ENCODE measurements around the gene ARHGEF7. TPM values are rescaled to one million over a fixed set of nuclear protein-coding genes. Genes with fewer than 3 reads are reported as not detected.
"Not testable (repeated sequence)": the region's sequence is repeated elsewhere in the genome, so short reads cannot be mapped to it uniquely, and the experiment has no call there.

Gene ARHGEF7
- total RNA-seq, 2 donors from 2014 or later: 70.3 to 73.2 TPM

DNA sequence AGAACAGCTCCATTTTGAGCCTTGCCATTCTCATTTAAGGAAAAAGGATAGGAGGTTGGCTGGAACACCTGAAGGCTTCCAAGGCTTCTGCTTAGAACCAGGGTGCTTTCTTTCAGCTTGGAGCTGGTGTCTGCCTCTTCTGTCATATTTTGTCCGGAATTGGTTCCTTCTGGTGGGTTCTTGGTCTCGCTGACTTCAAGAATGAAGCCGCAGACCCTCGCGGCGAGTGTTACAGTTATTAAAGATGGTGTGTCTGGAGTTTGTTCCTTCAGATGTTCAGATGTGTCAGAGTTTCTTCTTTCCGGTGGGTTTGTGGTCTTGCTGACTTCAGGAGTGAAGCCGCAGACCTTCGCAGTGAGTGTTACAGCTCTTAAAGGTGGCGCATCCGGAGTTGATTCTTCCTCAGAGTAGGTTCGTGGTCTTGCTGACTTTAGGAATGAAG, 74.0 kb downstream of the ARHGEF7 start:
- H3K27ac Mint-ChIP-seq: peak overlapping the region; percentile 66 to 81
- not testable (repeated sequence) for H3K36me3 Mint-ChIP-seq, H3K27me3 Mint-ChIP-seq, H3K9me3 Mint-ChIP-seq
- peaks cover 79 to 80% of the 10 kb centered on the region in 2 donors for H3K4me1 Mint-ChIP-seq (ENCODE audit: low read depth in 2 of 2)
- ATAC-seq (peak; percentile 70 to 72), DNase-seq (ENCODE audit: low spot score) (peak; percentile 73)
- H3K4me3 Mint-ChIP-seq: peak overlapping the region; percentile 87

DNA sequence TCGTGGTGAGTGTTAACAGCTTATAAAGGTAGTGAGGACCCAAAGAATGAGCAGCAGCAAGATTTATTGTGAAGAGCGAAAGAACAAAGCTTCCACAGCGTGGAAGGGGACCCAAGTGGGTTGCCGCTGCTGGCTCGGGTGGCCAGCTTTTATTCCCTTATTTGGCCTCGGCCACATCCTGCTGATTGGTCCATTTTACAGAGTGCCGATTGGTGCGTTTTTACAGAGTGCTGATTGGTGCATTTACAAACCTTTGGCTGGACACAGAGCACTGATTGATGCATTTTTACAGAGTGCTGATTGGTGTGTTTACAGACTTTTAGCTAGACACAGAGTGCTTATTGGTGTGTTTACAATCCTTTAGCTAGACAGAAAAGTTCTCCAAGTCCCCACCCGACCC, 74.4 kb downstream of the ARHGEF7 start:
- DNase-seq (ENCODE audit: low spot score); H3K27me3 Mint-ChIP-seq; H3K9me3 Mint-ChIP-seq; H3K36me3 Mint-ChIP-seq: not testable (repeated sequence)
- Mint-ChIP-seq H3K4me1 (ENCODE audit: low read depth in 2 of 2) (peaks cover 75 to 77% of the 10 kb centered on the region in 2 donors), H3K27ac (peak overlapping the region; percentile 66 to 81), H3K4me3 (peak overlapping the region; percentile 87)
- ATAC-seq: peak in 1 of 2 donors; percentile 5

DNA sequence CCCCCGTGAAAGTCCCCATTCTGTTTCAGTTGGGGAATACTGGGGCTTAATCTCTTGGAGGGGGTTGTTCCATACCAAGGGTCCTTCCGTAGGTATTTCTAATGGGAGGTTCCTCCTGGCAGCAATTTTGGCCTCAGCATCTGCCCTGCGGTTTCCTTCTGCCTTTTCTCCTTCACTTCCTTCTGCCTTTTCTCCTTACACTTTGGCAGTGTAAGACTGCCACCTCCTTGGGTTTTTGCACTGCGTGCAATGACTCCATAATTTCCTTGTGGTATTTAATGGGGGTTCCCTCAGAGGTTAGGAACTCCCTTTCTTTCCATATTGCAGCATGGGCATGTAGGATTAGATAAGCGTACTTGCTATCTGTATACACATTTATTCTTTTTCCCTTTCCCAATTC, 78.1 kb downstream of the ARHGEF7 start:
- not testable (repeated sequence) for H3K4me3 Mint-ChIP-seq; H3K27me3 Mint-ChIP-seq; H3K36me3 Mint-ChIP-seq; DNase-seq (ENCODE audit: low spot score); ATAC-seq; H3K9me3 Mint-ChIP-seq; H3K27ac Mint-ChIP-seq
- H3K4me1 Mint-ChIP-seq (ENCODE audit: low read depth in 2 of 2): peaks cover 42 to 61% of the 10 kb centered on the region in 2 donors

GRCh38 chr13:111194651-111195050, 79.5 kb downstream of the ARHGEF7 start:
- H3K9me3 Mint-ChIP-seq; ATAC-seq; H3K4me3 Mint-ChIP-seq; H3K27me3 Mint-ChIP-seq; H3K27ac Mint-ChIP-seq; DNase-seq (ENCODE audit: low spot score); H3K36me3 Mint-ChIP-seq: not testable (repeated sequence)
- H3K4me1 Mint-ChIP-seq (ENCODE audit: low read depth in 2 of 2): peaks cover 32 to 58% of the 10 kb centered on the region in 2 donors

DNA sequence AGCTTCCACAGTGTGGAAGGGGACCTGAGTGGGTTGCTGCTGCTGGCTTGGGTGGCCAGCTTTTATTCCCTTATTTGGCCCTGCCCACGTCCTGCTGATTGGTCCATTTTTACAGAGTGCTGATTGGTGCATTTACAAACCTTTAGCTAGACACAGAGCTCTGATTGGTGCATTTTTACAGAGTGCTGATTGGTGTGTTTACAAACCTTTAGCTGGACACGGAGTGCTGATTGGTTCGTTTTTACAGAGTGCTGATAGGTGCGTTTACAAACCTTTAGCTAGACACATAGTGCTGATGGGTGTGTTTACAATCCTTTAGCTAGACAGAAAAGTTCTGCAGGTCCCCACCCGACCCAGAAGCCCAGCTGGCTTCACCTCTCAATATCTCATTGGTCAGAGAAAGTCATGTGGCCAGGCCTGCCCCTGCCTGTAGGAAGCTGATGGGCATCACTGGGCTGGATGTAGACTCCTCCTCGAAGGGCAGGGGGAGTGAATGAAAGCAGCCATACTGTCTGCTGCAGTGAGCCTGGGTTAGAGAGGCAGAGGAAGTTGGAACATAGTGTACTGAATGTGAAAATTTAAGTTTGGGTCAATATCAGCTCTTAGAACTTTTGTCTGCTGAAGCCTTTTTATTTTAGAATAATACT, 83.7 kb downstream of the ARHGEF7 start:
- H3K27ac Mint-ChIP-seq; H3K36me3 Mint-ChIP-seq; H3K9me3 Mint-ChIP-seq; H3K27me3 Mint-ChIP-seq; DNase-seq (ENCODE audit: low spot score); H3K4me3 Mint-ChIP-seq; ATAC-seq: not testable (repeated sequence)
- peaks cover 43 to 63% of the 10 kb centered on the region in 2 donors for H3K4me1 Mint-ChIP-seq (ENCODE audit: low read depth in 2 of 2)

DNA sequence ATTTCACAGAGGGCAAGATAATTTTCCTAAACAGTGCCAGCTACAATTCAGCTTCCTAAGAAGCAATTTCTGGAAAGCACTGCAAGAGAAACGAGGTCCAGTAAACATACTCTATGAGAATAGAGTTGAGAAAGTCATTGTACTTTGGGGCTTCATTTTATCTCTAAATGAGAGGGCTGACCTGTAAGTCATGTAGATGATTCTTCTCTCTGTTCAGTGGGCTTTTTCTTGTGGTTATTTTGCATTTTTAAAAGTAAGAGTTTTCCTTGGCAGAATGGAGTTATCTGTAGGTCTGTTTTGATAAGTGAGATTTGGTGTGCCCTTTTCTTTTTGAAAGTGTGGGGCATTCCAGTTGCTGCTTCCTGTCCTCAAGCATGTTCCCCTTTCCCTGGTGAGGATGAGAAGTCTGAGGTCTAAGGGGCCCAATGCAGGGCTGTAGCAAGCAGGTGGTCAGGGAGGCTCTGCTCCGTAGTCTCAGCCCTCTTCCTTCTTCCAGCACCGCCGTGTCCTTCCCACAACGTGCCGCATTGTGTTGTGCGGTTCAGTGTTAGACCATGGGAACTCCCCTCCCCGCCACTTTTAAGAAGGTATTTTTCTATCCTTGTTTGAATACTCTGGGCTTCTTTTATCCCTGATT, 86.3 kb downstream of the ARHGEF7 start:
- peaks cover 54 to 65% of the 10 kb centered on the region in 2 donors for H3K4me1 Mint-ChIP-seq (ENCODE audit: low read depth in 2 of 2)
- DNase-seq (ENCODE audit: low spot score) (no peak), ATAC-seq (no peak)
- no peaks in the 10 kb centered on the region for H3K27me3 Mint-ChIP-seq
- H3K4me3 Mint-ChIP-seq: no peak overlapping the region
- H3K9me3 Mint-ChIP-seq: no peaks in the 10 kb centered on the region
- no peaks in the 10 kb centered on the region for H3K36me3 Mint-ChIP-seq
- no peak overlapping the region for H3K27ac Mint-ChIP-seq

DNA sequence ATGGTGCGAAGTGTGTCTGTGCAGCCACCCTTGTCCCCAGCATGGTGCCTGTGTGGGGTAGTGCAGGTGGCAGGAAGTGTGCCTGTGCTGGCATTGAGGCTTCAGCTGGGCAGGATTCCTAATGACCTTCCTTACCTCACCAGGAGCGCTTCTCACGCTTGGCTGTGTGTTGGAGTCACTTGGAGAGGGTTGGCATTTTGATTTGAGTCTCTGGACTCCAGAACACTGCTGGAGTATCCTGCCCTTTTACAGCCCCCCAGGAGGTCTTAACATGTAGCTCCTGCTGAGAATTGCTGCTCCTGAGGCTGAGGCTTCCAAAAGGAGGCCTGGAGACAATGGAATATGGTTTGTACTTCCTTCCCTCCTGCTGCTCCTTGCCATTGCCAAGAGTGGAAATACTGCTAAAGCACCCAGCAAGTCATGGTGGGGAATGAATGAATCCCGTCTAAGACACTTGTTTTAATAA, 87.1 kb downstream of the ARHGEF7 start:
- Mint-ChIP-seq H3K4me3 (peak overlapping the region; percentile 34), H3K27ac (peak overlapping the region in 1 of 2 donors; percentile 41), H3K27me3 (no peaks in the 10 kb centered on the region)

GRCh38 chr13:111202745-111203144, 87.6 kb downstream of the ARHGEF7 start:
- peaks cover 54 to 58% of the 10 kb centered on the region in 2 donors for H3K4me1 Mint-ChIP-seq (ENCODE audit: low read depth in 2 of 2)
- no peaks in the 10 kb centered on the region for H3K9me3 Mint-ChIP-seq
- ATAC-seq (peak; percentile 66 to 72), DNase-seq (ENCODE audit: low spot score) (no peak)
- H3K36me3 Mint-ChIP-seq: no peaks in the 10 kb centered on the region
- H3K27me3 Mint-ChIP-seq: no peaks in the 10 kb centered on the region
- H3K4me3 Mint-ChIP-seq: peak overlapping the region; percentile 34
- H3K27ac Mint-ChIP-seq: peak overlapping the region in 1 of 2 donors; percentile 41

More for the DNA sequence above, 87.1 kb downstream of the ARHGEF7 start:
- Mint-ChIP-seq H3K36me3 (no peaks in the 10 kb centered on the region), H3K4me1 (ENCODE audit: low read depth in 2 of 2) (peaks cover 54 to 63% of the 10 kb centered on the region in 2 donors), H3K9me3 (no peaks in the 10 kb centered on the region)
- ATAC-seq (no peak), DNase-seq (ENCODE audit: low spot score) (no peak)

DNA sequence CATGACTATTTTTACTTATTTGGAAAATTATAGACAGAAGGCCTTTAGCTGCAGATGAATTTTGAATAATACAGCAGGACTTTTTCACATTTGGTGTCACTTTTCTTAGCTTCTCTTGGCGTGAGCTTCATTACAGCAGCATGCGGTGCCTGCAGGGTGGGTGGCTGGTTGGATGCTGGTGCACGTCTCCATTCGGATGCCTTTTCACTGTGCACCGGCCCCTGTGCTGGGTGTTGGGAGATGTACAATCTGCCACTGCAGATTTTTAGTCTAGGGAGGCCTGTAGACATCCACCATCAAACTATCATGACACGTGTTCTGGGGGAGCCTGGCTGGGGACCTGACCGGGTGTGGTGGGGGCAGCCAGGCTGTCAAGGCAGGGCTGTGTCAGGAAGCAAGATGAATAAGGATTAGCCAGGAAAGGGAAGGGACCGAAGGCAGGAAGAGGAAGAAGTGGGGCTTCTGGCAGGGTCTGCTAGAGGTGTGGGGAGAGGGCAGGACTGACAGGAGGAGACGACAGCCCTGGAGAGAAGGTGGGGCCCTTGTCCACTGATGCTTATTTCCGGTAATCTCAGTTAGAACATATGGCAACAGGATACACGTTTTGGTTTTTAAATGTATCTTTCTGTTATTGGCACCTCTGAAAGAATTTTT, 88.8 kb downstream of the ARHGEF7 start:
- ATAC-seq (peak in 1 of 2 donors; percentile 22), DNase-seq (ENCODE audit: low spot score) (no peak)
- Mint-ChIP-seq H3K9me3 (no peaks in the 10 kb centered on the region), H3K27ac (peak overlapping the region; percentile 41 to 85), H3K4me1 (ENCODE audit: low read depth in 2 of 2) (peaks cover 60% of the 10 kb centered on the region in 2 donors), H3K4me3 (no peak overlapping the region), H3K27me3 (no peaks in the 10 kb centered on the region), H3K36me3 (no peaks in the 10 kb centered on the region)

GRCh38 chr13:111204438-111205177, 89.5 kb downstream of the ARHGEF7 start:
- Mint-ChIP-seq H3K27ac (no peak overlapping the region), H3K4me3 (no peak overlapping the region), H3K9me3 (no peaks in the 10 kb centered on the region), H3K27me3 (no peaks in the 10 kb centered on the region), H3K36me3 (no peaks in the 10 kb centered on the region), H3K4me1 (ENCODE audit: low read depth in 2 of 2) (peaks cover 57% of the 10 kb centered on the region in 2 donors)
- ATAC-seq: no peak
- DNase-seq (ENCODE audit: low spot score): no peak

DNA sequence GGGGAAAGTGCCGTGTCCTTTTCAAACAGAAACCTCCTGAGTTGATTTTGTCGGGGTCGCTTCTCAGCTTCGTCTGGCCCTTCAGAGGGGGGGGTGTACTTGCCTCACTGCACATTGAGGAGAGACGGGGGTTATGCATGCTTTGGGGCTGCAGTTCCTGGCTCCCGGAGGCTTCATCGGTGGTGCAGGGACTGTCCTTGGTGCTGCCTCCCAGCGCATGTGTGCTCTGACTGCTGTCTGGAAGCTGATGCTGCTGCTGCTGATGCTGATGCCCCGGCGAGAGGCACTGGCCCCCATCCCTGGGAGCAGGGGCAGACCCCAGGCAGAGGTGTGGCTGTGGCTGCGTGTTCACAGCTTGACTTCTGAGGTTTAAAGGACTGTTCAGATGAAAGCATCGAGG, 91.0 kb downstream of the ARHGEF7 start:
- Mint-ChIP-seq H3K9me3 (no peaks in the 10 kb centered on the region), H3K36me3 (no peaks in the 10 kb centered on the region), H3K27me3 (no peaks in the 10 kb centered on the region), H3K27ac (no peak overlapping the region), H3K4me3 (no peak overlapping the region), H3K4me1 (ENCODE audit: low read depth in 2 of 2) (peaks cover 47 to 57% of the 10 kb centered on the region in 2 donors)
- ATAC-seq (no peak), DNase-seq (ENCODE audit: low spot score) (no peak)

DNA sequence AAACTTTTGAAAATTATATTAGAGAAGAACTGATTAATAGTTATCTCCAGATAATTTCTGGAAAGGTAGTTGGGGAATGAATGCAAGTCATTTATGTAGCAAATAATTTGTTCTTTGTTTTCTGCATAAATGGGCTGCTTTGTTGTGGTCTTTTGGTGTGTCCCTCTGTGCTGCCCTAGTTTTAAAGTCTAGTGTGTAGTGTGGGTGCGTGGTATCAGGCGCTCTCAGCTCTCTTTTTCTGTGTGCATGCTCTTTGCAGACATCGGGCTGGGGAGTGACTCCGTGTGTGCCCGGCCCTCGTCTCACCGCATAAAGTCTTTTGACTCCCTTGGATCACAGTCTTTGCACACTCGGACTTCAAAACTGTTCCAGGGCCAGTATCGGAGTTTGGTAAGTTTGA, 94.5 kb downstream of the ARHGEF7 start:
- ATAC-seq: no peak
- Mint-ChIP-seq H3K27me3 (no peaks in the 10 kb centered on the region), H3K27ac (no peak overlapping the region), H3K36me3 (no peaks in the 10 kb centered on the region), H3K4me1 (ENCODE audit: low read depth in 2 of 2) (peaks cover 15 to 47% of the 10 kb centered on the region in 2 donors), H3K9me3 (no peaks in the 10 kb centered on the region), H3K4me3 (no peak overlapping the region)
- DNase-seq (ENCODE audit: low spot score): no peak

GRCh38 chr13:111210091-111210490, 95.0 kb downstream of the ARHGEF7 start:
- Mint-ChIP-seq H3K9me3 (no peaks in the 10 kb centered on the region), H3K27ac (peak overlapping the region in 1 of 2 donors; percentile 19), H3K4me3 (no peak overlapping the region), H3K4me1 (ENCODE audit: low read depth in 2 of 2) (peaks cover 16 to 45% of the 10 kb centered on the region in 2 donors), H3K36me3 (no peaks in the 10 kb centered on the region), H3K27me3 (no peaks in the 10 kb centered on the region)
- DNase-seq (ENCODE audit: low spot score) (no peak), ATAC-seq (no peak)
